DND-41 (cell line): Measurements from ENCODE around the gene PTPRN2.

Experiments used
- ATAC-seq: fragments of 200-7000 bp; cut with Tn5 transposase; 3 replicates; pipeline ENCODE4 v1.9.1; 2021; ENCODE audit warnings: low read depth; ENCODE audit not compliant: insufficient read depth
- DNase-seq: peaks from one replicate; pipeline ENCODE4 v3.0.0-alpha.2; 2020
- H2AFZ ChIP-seq: 2 replicates; pipeline ENCODE4 v1.6.0; 2012; ENCODE audit warnings: low read depth, low read length
- H3K27ac ChIP-seq: 2 replicates; pipeline ENCODE4 v1.5.1; 2012; ENCODE audit warnings: low read length, inconsistent platforms
- H3K27me3 ChIP-seq: fragments of 200-600 bp; sonication (generic); 2 replicates; pipeline ENCODE4 v1.6.0; 2012; ENCODE audit warnings: low read length, mild to moderate bottlenecking, inconsistent platforms; ENCODE audit not compliant: insufficient read depth, poor library complexity
- H3K36me3 ChIP-seq: 2 replicates; pipeline ENCODE4 v1.5.1; 2012; ENCODE audit warnings: low read length, inconsistent platforms; ENCODE audit not compliant: insufficient read depth
- H3K4me1 ChIP-seq: 2 replicates; pipeline ENCODE4 v1.5.1; 2012; ENCODE audit warnings: mild to moderate bottlenecking, low read length; ENCODE audit not compliant: insufficient read depth
- H3K4me2 ChIP-seq: 2 replicates; pipeline ENCODE4 v1.6.0; 2012; ENCODE audit warnings: mild to moderate bottlenecking, moderate library complexity, low read length, inconsistent platforms; ENCODE audit not compliant: insufficient read depth
- H3K4me3 ChIP-seq, 2 experiments: fragments of 200-600 bp in 1 of 2; shearing (Covaris generic) in 1 of 2; 2 replicates each; pipeline ENCODE4 v1.5.1; 2012 to 2016; ENCODE audit warnings: inconsistent platforms in 2 of 2, low read length in 2 of 2, mild to moderate bottlenecking in 2 of 2, low read depth in 1 of 2, moderate library complexity in 1 of 2
- H3K79me2 ChIP-seq: 2 replicates; pipeline ENCODE4 v1.6.0; 2012; ENCODE audit warnings: low read length, inconsistent platforms; ENCODE audit not compliant: insufficient read depth
- H3K9ac ChIP-seq: 2 replicates; pipeline ENCODE4 v1.6.0; 2012; ENCODE audit warnings: low read depth, mild to moderate bottlenecking, inconsistent platforms, low read length, moderate library complexity
- H3K9me3 ChIP-seq: 2 replicates; pipeline ENCODE4 v1.5.1; 2012; ENCODE audit warnings: low read length, moderate library complexity, mild to moderate bottlenecking, inconsistent platforms; ENCODE audit not compliant: insufficient read depth, severe bottlenecking
- H4K20me1 ChIP-seq: 2 replicates; pipeline ENCODE4 v1.6.0; 2012; ENCODE audit warnings: low read length; ENCODE audit not compliant: insufficient read depth
- EZH2 ChIP-seq: IDR thresholded peaks from 3 replicates; pipeline ENCODE4 v1.6.1; 2012; ENCODE audit warnings: borderline replicate concordance, low read depth, mild to moderate bottlenecking, moderate library complexity, low read length, inconsistent platforms; ENCODE audit not compliant: severe bottlenecking
- TF ChIP-seq, protein P1 (sequence below): IDR thresholded peaks from 2 replicates; pipeline ENCODE4 v1.5.1; 2012; ENCODE audit warnings: borderline replicate concordance, low read length, moderate library complexity, mild to moderate bottlenecking; ENCODE audit not compliant: poor library complexity, severe bottlenecking; ENCODE audit errors: extremely low read depth

Gene PTPRN2

DNA sequence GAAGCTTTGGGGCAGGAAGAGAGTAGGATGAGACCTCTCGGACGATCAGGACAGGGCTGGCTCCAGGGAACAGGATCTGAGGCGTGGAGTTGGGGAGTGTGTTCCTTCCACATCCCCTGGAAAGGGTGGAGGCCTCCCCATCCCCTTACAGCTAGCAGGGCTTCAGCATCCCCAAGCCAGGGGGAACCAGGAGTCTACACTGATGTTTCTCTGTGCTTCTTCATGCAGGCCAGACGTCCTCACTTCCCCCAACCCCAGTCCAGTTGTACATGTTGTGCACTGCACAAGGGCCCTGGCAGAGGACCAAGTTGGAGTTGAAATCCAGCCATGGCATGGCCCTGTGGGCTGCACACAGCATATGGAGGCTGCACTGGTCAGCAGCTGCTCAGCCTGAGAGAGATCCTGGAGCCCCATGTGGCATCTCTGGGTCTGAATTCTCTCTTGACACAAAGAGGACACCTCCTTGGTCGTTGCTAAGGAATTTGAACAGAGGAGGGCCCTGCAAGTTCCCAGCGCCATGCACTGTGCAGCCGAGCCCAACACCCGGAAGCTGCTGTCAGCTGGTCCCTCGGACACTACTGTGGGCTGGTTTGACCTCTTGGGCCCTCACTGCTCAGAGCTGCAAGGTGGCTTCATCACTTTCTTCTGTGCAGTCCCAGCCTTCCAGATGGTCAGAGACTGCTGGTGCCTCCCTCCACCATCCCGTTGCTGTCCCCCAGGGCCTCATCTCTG is 1069.7 kb downstream of the PTPRN2 start:
- no peak for ATAC-seq
- H3K27ac ChIP-seq, result no peak overlapping the region
- H3K36me3 ChIP-seq, result no peaks in the 10 kb centered on the region
- no peak overlapping the region for H2AFZ ChIP-seq
- DNase-seq, result no peak
- no peaks in the 10 kb centered on the region for H3K9me3 ChIP-seq
- no peak overlapping the region for H3K4me2 ChIP-seq
- H4K20me1 ChIP-seq, result no peaks in the 10 kb centered on the region
- no peaks in the 10 kb centered on the region for H3K4me1 ChIP-seq
- TF ChIP-seq, protein P1, sequence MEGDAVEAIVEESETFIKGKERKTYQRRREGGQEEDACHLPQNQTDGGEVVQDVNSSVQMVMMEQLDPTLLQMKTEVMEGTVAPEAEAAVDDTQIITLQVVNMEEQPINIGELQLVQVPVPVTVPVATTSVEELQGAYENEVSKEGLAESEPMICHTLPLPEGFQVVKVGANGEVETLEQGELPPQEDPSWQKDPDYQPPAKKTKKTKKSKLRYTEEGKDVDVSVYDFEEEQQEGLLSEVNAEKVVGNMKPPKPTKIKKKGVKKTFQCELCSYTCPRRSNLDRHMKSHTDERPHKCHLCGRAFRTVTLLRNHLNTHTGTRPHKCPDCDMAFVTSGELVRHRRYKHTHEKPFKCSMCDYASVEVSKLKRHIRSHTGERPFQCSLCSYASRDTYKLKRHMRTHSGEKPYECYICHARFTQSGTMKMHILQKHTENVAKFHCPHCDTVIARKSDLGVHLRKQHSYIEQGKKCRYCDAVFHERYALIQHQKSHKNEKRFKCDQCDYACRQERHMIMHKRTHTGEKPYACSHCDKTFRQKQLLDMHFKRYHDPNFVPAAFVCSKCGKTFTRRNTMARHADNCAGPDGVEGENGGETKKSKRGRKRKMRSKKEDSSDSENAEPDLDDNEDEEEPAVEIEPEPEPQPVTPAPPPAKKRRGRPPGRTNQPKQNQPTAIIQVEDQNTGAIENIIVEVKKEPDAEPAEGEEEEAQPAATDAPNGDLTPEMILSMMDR, result no peak
- no peak for TF ChIP-seq EZH2
- H3K27me3 ChIP-seq, result no peaks in the 10 kb centered on the region
- no peaks in the 10 kb centered on the region for H3K79me2 ChIP-seq
- H3K9ac ChIP-seq, result no peak overlapping the region
- H3K4me3 ChIP-seq, result no peak overlapping the region

DNA sequence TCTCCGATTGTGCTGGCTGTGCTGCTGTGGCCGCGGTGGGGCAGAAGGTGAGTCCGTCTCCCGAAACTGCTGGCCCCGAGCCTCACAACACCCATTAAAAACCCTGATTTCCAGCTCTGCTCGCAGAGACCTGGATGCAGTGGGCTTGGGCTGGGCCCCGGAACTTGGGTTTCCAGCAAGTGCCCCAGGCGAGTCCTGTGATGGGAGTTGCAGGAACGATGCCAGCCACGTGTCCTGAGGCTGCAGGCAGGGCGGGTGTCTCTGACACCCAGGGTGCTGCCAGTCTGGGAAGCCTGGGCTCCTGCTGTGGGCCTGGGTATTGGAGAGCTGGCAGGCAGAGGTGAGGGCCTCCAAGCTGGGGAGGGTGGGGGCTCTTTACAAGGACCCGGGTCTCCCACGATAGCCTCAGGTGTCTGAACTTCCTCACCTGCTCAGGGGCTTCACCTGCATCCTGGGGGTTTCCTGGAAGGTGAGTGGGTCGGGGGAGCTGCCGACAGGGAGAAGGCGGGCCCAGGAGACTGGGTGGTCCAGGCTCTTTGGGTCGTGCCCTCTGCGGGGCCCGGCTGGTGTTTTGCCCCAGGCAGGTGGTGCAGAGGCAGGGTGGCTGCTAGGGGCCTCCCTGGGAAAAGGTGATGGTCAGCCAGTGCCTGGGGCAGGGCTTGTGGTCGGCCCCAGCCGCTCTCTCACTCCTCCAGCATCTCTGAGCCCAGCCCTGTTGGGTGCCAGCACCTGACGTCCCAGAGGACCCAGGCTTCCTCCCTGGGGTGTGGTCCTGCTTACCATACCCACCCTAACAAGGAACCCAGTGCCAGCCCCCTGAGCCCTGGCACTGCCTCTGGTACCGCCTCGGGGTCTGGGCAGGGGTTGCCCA is 1070.5 kb downstream of the PTPRN2 start:
- H3K79me2 ChIP-seq, result no peaks in the 10 kb centered on the region
- H3K9ac ChIP-seq, result no peak overlapping the region
- no peak overlapping the region for H3K4me3 ChIP-seq
- no peak overlapping the region for H3K27ac ChIP-seq
- H3K36me3 ChIP-seq, result no peaks in the 10 kb centered on the region
- no peaks in the 10 kb centered on the region for H3K9me3 ChIP-seq
- no peak for ATAC-seq
- TF ChIP-seq, protein P1, result no peak
- no peak for TF ChIP-seq EZH2
- no peak overlapping the region for H2AFZ ChIP-seq
- H4K20me1 ChIP-seq, result no peaks in the 10 kb centered on the region
- no peak overlapping the region for H3K4me2 ChIP-seq
- H3K27me3 ChIP-seq, result no peaks in the 10 kb centered on the region
- DNase-seq, result no peak
- no peaks in the 10 kb centered on the region for H3K4me1 ChIP-seq

- TF ChIP-seq, protein P1, result no peak
- no peak for TF ChIP-seq EZH2
- no peaks in the 10 kb centered on the region for H4K20me1 ChIP-seq
- DNase-seq, result no peak
- H3K36me3 ChIP-seq, result no peaks in the 10 kb centered on the region
- no peaks in the 10 kb centered on the region for H3K4me1 ChIP-seq
- H3K4me3 ChIP-seq, result no peak overlapping the region
- no peak overlapping the region for H2AFZ ChIP-seq
- no peak overlapping the region for H3K4me2 ChIP-seq
- no peak for ATAC-seq
- no peak overlapping the region for H3K9ac ChIP-seq
- H3K79me2 ChIP-seq, result no peaks in the 10 kb centered on the region
- H3K27me3 ChIP-seq, result no peaks in the 10 kb centered on the region
- H3K9me3 ChIP-seq, result no peaks in the 10 kb centered on the region
- H3K27ac ChIP-seq, result no peak overlapping the region
Measured at GRCh38 chr7:157516311-157516710, 1071.3 kb downstream of the PTPRN2 start.
